SK-N-MC (cell line): ENCODE results near the gene GMFB.
"Not testable (repeated sequence)": the region's sequence is repeated elsewhere in the genome, so short reads cannot be mapped to it uniquely, and the experiment has no call there.

ENCODE experiments used
- DNase-seq: peaks from one replicate; pipeline ENCODE4 v3.0.0-alpha.2; 2011; ENCODE audit warnings: low read depth, low spot score
- H3K27ac ChIP-seq: fragments of 200-600 bp; sonication (generic); 2 replicates; pipeline ENCODE4 v1.5.1; 2016; ENCODE audit warnings: mixed run types
- H3K36me3 ChIP-seq: fragments of 200-600 bp; sonication (generic); 2 replicates; pipeline ENCODE4 v1.6.1; 2017; ENCODE audit warnings: antibody characterized with exemption, low read length, mixed read lengths; ENCODE audit not compliant: insufficient read depth
- H3K4me3 ChIP-seq: fragments of 200-600 bp; sonication (generic); 2 replicates; pipeline ENCODE4 v1.5.1; 2016
- H3K9ac ChIP-seq: fragments of 200-600 bp; sonication (generic); 2 replicates; pipeline ENCODE4 v1.8.0; 2017; ENCODE audit warnings: mixed run types, mixed read lengths; ENCODE audit not compliant: insufficient read length
- H3K9me3 ChIP-seq: fragments of 200-600 bp; sonication (generic); 2 replicates; pipeline ENCODE4 v1.6.1; 2017; ENCODE audit warnings: low read depth, mild to moderate bottlenecking, antibody characterized with exemption, low read length, moderate library complexity, mixed read lengths
- EZH2 ChIP-seq: fragments of 200-600 bp; sonication (generic); IDR thresholded peaks from one replicate; pipeline ENCODE4 v1.6.1; 2017; ENCODE audit warnings: antibody characterized with exemption
- FOXP2 ChIP-seq: optimal IDR thresholded peaks from 2 replicates; pipeline ENCODE3; 2011; ENCODE audit warnings: mild to moderate bottlenecking, moderate library complexity; ENCODE audit not compliant: insufficient read depth; ENCODE audit errors: extremely low read length, control extremely low read depth
- POLR2AphosphoS5 ChIP-seq: IDR thresholded peaks from 2 replicates; pipeline ENCODE4 v1.6.1; 2012; ENCODE audit warnings: mild to moderate bottlenecking, low read depth, low read length, borderline replicate concordance

The GMFB gene

DNA sequence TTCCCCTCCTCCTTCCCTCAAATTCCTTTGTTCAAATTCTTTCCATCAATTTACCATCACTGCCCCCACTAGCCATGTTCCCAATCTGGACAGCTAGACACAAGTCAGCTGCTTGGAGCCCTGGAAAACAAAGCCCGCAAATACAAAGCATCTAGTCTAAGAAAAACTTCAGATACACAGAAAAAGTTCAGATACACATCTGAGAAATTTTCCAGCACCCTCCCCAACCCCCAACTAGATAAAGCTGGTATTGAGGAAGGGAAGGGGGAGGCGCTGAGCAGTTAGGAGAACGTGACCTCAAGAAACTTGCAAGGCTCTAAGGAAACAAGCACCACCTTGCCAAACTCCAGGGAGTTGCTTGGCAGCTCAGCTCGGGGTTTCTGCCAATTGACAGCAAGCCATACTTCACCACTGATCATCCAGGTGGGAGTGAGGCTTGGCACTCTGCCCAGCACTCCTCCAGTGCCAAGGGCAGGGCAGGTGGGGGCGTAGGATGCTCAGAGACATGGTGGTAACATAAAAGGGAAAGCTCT lies 42.6 kb downstream of the GMFB start:
- Histone ChIP-seq H3K9ac (no peak overlapping the region), H3K36me3 (no peaks in the 10 kb centered on the region), H3K27ac (no peak overlapping the region), H3K4me3 (no peak overlapping the region), H3K9me3 (no peaks in the 10 kb centered on the region)
- no peak for DNase-seq
- no peak for TF ChIP-seq POLR2AphosphoS5
- no peak for TF ChIP-seq FOXP2
- no peak for TF ChIP-seq EZH2

DNA sequence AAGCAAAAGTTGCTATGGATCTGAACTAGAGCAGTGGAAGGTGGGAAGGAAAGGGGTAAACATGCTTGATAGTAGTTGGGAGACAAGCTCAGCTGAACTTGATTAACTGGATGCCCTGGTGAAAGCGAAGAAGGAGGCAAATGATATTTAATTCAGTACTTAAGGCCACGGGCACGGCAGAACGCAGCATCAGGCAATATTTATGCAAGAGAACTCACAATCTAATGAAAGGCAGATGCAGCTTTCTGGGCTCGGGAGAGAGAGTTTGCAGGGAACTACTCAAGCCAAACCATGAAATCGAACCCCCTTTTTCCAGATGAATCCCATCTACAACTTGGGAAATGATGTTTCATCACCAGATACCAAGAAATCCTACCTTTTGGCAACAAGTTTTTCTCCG lies 44.1 kb downstream of the GMFB start:
- Histone ChIP-seq H3K9me3 (no peaks in the 10 kb centered on the region), H3K36me3 (peaks cover 2% of the 10 kb centered on the region; the same call in 1 of the 2 replicates), H3K4me3 (no peak overlapping the region), H3K9ac (no peak overlapping the region), H3K27ac (0 out of 2 replicates have a peak overlapping the region, but pooled peaks have one; percentile 43)
- TF ChIP-seq POLR2AphosphoS5, result no peak
- TF ChIP-seq FOXP2, result no peak
- TF ChIP-seq EZH2, result no peak
- DNase-seq, result no peak

DNA sequence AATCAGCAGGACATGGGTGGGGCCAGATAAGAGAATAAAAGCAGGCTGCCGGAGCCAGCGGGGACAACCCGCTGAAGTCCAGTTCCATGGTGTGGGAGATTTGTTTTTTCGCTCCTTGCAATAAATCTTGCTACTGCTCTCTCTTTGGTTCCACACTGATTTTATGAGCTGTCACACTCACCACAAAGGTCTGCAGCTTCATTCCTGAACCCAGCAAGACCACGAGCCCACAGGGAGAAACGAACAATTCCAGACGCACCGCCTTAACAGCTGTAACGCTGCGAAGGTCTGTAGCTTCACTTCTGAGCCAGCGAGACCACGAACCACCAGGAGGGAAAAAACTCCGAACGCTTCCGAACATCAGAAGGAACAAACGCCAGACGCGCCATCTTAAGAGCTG lies 44.8 kb downstream of the GMFB start:
- H3K9me3 ChIP-seq, result no peaks in the 10 kb centered on the region
- H3K4me3 ChIP-seq, result no peak overlapping the region
- H3K27ac ChIP-seq, result no peak overlapping the region
- no peak overlapping the region for H3K9ac ChIP-seq
- TF ChIP-seq FOXP2 (no peak), EZH2 (no peak), POLR2AphosphoS5 (no peak)
- DNase-seq, result no peak
- peaks cover 9% of the 10 kb centered on the region for H3K36me3 ChIP-seq

- H3K36me3 ChIP-seq, result peaks cover 17% of the 10 kb centered on the region
- not testable (repeated sequence) for H3K27ac ChIP-seq, H3K9me3 ChIP-seq, H3K4me3 ChIP-seq, H3K9ac ChIP-seq, DNase-seq
These were observed 45.8 kb downstream of the GMFB start for GRCh38 chr14:54442961-54443360.

DNA sequence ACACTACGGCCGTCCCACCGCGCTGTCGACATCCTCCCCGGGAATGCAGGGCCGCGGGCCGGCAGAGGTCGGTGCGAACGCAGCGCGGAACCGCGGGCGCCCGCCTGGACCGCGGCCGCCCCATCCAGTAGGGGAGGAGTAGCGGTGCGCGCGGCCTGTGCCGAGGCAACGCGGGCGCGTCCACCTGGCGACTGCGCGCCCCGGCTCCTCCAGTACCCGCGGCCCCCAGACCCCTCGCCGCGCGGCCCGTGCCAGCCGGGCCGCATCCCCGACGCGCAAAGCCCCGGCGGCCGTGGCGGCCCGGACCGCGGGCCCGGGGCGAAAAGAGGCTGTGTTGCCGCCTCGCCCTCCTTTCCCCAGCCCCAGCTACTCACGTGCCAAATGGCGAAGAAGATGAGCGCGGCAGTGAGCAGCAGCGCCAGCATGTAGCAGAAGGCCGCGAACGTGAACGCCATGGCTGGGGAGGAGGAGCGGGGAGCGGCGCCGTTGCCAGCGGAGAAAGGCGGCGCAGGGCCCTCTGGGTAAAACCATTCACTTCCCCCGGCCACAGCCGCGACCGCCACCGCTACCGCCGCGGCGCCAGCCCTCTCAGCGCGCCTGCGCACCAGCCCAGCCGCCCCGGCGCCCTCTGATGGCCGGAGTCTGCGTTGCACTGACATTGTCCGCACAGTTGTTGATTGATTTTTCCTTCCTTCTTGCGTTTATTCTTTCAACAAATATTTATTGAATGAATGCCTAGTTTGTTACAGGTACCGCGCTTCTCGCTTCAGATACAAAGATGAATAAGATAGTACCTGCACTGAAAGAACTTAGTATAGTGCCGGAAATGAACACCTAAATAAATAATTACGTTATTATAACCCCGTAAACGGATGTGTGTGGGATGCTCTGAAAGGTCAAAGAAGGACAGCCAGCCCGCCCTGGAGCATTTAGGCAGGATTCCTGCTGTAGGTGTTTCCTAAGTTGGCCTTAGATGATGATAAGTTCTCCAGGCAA lies 47.6 kb downstream of the GMFB start, which contains the start of gene CNIH1:
Gene CNIH1 (minus strand): TSS at position 502 of the 996 bp plus-strand sequence. CDS start 47 bp downstream, at position 455.
- TF ChIP-seq POLR2AphosphoS5 (peak; percentile 92), FOXP2 (peak; percentile 13), EZH2 (no peak)
- peak within 1 kb of the TSS; percentile 88 for H3K27ac ChIP-seq
- no peaks in the 10 kb centered on the region for H3K9me3 ChIP-seq
- peak; percentile 63 for DNase-seq
- H3K4me3 ChIP-seq, result peak within 1 kb of the TSS; percentile 95
- peaks cover 22% of the 10 kb centered on the region for H3K36me3 ChIP-seq
- H3K9ac ChIP-seq, result peak within 1 kb of the TSS; percentile 94

DNA sequence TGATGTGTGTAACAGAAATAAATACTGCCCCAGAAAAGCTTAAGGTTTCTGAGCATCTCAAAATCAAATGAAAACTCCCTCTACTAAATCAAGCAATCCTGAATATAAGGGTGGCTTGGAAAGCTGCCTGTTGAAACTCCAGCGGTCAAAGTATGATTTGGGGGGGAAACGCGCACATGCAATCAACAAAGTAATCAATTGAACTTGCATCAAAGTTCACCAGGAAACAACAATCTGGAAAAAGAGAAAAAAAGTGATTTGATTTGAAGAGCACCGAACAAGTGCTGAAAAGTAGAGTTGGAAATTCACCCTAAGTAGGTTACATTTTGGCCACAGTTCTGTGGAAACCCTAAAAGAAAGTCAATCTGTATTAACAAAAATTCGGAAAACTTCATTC lies 48.3 kb downstream of the GMFB start:
- H3K36me3 ChIP-seq, result peaks cover 27% of the 10 kb centered on the region
- peak overlapping the region; percentile 95 for H3K4me3 ChIP-seq

GRCh38 chr14:54440037-54440436 lies 48.7 kb downstream of the GMFB start:
- Histone ChIP-seq H3K27ac (peak overlapping the region; percentile 88), H3K36me3 (peaks cover 31% of the 10 kb centered on the region), H3K4me3 (peak overlapping the region; percentile 95), H3K9me3 (no peaks in the 10 kb centered on the region), H3K9ac (peak overlapping the region; percentile 94)
- no peak for DNase-seq
- TF ChIP-seq FOXP2 (no peak), POLR2AphosphoS5 (no peak), EZH2 (no peak)

More for the DNA sequence above, 48.3 kb downstream of the GMFB start:
- Histone ChIP-seq H3K9ac (peak overlapping the region; percentile 94), H3K27ac (peak overlapping the region; percentile 88), H3K9me3 (no peaks in the 10 kb centered on the region)
- DNase-seq, result no peak
- no peak for TF ChIP-seq EZH2
- no peak for TF ChIP-seq POLR2AphosphoS5
- no peak for TF ChIP-seq FOXP2

DNA sequence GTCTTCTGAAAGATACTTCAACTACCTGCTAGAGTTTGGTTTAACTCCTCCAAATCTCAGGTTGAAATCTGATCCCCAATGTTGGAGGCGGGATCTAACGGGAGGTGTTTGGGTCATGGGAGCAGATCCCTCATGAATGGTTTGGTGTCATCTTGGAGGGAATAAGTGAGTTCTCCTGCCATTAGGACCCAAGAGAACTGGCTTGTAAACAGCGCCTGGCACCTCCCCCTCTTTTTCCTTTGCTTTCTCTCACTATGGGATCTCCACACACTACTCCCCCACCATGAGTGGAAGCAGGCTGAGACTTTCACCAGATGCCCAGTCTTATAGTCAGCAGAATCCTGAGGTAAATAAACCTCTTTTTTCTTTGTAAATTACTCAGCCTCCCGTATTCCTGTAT lies 50.1 kb downstream of the GMFB start:
- peaks cover 45% of the 10 kb centered on the region for H3K36me3 ChIP-seq
- no peak for DNase-seq

DNA sequence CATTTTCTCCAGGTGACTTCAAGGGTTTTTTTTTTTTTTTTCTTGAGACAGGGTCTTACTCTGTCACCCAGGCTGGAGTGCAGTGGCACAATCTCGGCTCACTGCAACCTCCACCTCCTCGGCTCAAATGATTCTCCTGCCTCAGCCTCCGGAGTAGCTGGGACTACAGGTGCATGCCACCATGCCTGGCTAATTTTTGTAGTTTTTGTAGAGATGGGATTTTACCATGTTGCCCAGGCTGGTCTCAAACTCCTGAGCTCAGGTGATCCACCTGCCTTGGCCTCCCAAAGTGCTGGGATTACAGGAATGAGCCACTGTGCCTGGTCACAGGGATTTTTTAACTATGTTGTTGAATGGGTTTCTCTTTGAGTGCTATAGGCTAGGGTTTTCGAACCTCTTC lies 50.8 kb downstream of the GMFB start:
- peaks cover 48% of the 10 kb centered on the region for H3K36me3 ChIP-seq

More for the DNA sequence above, 50.1 kb downstream of the GMFB start:
- peak overlapping the region; percentile 19; the same call in 1 of the 2 replicates for H3K4me3 ChIP-seq
- no peak overlapping the region for H3K27ac ChIP-seq
- H3K9me3 ChIP-seq, result no peaks in the 10 kb centered on the region
- H3K9ac ChIP-seq, result no peak overlapping the region
- TF ChIP-seq EZH2, result no peak
- no peak for TF ChIP-seq POLR2AphosphoS5
- no peak for TF ChIP-seq FOXP2

More for the DNA sequence above, 50.8 kb downstream of the GMFB start:
- not testable (repeated sequence) for H3K9ac ChIP-seq, DNase-seq, H3K4me3 ChIP-seq, H3K9me3 ChIP-seq, H3K27ac ChIP-seq
